Activated naive CD4-positive, alpha-beta T cell treated with anti-CD3 and anti-CD28 coated beads, Interleukin-2, amount 10 ng/mL, durations not matched to agents 7 days and 5 days (primary cell): ENCODE measurements around the gene GPR45.

ENCODE experiments used
- CTCF ChIA-PET: fragments of 350-600 bp; sonication (Branson Sonifier 250); formaldehyde crosslinking; loops from one replicate; lab custom pipeline; 2021; ENCODE audit warnings: antibody characterized with exemption; lab: Charles Lee
- DNase-seq: peaks from one replicate; pipeline ENCODE4 v3.0.0-alpha.2; 2020
- H3K27ac Mint-ChIP-seq: one replicate; pipeline ENCODE4 v1.8.0; 2021; ENCODE audit warnings: mild to moderate bottlenecking, moderate library complexity, mixed read lengths
- H3K27me3 Mint-ChIP-seq: one replicate; pipeline ENCODE4 v1.8.0; 2021; ENCODE audit warnings: mild to moderate bottlenecking, mixed read lengths
- H3K36me3 Mint-ChIP-seq: one replicate; pipeline ENCODE4 v1.8.0; 2021; ENCODE audit warnings: mixed read lengths
- H3K4me1 Mint-ChIP-seq: one replicate; pipeline ENCODE4 v1.8.0; 2021; ENCODE audit warnings: mixed read lengths
- H3K4me3 Mint-ChIP-seq: one replicate; pipeline ENCODE4 v1.8.0; 2021; ENCODE audit warnings: mild to moderate bottlenecking, moderate library complexity, mixed read lengths
- H3K9me3 Mint-ChIP-seq: one replicate; pipeline ENCODE4 v1.8.0; 2021; ENCODE audit warnings: mixed read lengths

GPR45 gene

GRCh38 chr2:105269426-105269825, 27.9 kb downstream of the GPR45 start:
- Mint-ChIP-seq H3K9me3 (no peaks in the 10 kb centered on the region), H3K4me1 (no peaks in the 10 kb centered on the region), H3K27ac (no peak overlapping the region), H3K4me3 (no peak overlapping the region), H3K36me3 (peaks cover 42% of the 10 kb centered on the region), H3K27me3 (no peaks in the 10 kb centered on the region)
- DNase-seq, result no peak
- CTCF ChIA-PET, result interaction anchor here (1.2 kb wide), 1 partner anchor 26 kb away, joined by 3 read pairs; no protein-coding TSS in a partner anchor

- H3K36me3 Mint-ChIP-seq, result peaks cover 32% of the 10 kb centered on the region
These were observed 30.0 kb downstream of the GPR45 start for GRCh38 chr2:105271393-105272045.

GRCh38 chr2:105272176-105272575, 30.6 kb downstream of the GPR45 start:
- Mint-ChIP-seq H3K4me1 (no peaks in the 10 kb centered on the region), H3K27me3 (no peaks in the 10 kb centered on the region), H3K36me3 (peaks cover 32% of the 10 kb centered on the region), H3K9me3 (no peaks in the 10 kb centered on the region), H3K4me3 (no peak overlapping the region), H3K27ac (no peak overlapping the region)
- CTCF ChIA-PET, result interaction anchor here (0.6 kb wide), 1 partner anchor 102 kb away, joined by 4 read pairs; no protein-coding TSS in a partner anchor
- no peak for DNase-seq

More at GRCh38 chr2:105271393-105272045, 30.0 kb downstream of the GPR45 start:
- no peak overlapping the region for H3K27ac Mint-ChIP-seq
- no peak for DNase-seq
- CTCF ChIA-PET, result interaction anchor here (0.6 kb wide), 1 partner anchor 103 kb away, joined by 4 read pairs; no protein-coding TSS in a partner anchor
- no peak overlapping the region for H3K4me3 Mint-ChIP-seq
- H3K4me1 Mint-ChIP-seq, result no peaks in the 10 kb centered on the region
- no peaks in the 10 kb centered on the region for H3K9me3 Mint-ChIP-seq
- no peaks in the 10 kb centered on the region for H3K27me3 Mint-ChIP-seq

- no peak overlapping the region for H3K4me3 Mint-ChIP-seq
- peaks cover 27% of the 10 kb centered on the region for H3K36me3 Mint-ChIP-seq
- H3K9me3 Mint-ChIP-seq, result no peaks in the 10 kb centered on the region
- H3K27ac Mint-ChIP-seq, result no peak overlapping the region
- no peaks in the 10 kb centered on the region for H3K27me3 Mint-ChIP-seq
- no peaks in the 10 kb centered on the region for H3K4me1 Mint-ChIP-seq
- DNase-seq, result no peak
- CTCF ChIA-PET, result interaction anchor here (1.2 kb wide), 1 partner anchor 14 kb away, joined by 3 read pairs; no protein-coding TSS in a partner anchor
These were observed 32.5 kb downstream of the GPR45 start for GRCh38 chr2:105274046-105274445.

GRCh38 chr2:105278654-105279053, 37.1 kb downstream of the GPR45 start:
- Mint-ChIP-seq H3K36me3 (peaks cover 15% of the 10 kb centered on the region), H3K4me3 (no peak overlapping the region), H3K4me1 (no peaks in the 10 kb centered on the region), H3K27me3 (no peaks in the 10 kb centered on the region), H3K27ac (no peak overlapping the region), H3K9me3 (no peaks in the 10 kb centered on the region)
- DNase-seq, result no peak
- CTCF ChIA-PET, result interaction anchor here (1.0 to 1.3 kb wide), 2 partner anchors 9 to 16 kb away, joined by 3 to 4 read pairs; no protein-coding TSS in a partner anchor

GRCh38 chr2:105279126-105279525, 37.6 kb downstream of the GPR45 start:
- CTCF ChIA-PET, result interaction anchor here (0.7 to 1.3 kb wide), 3 partner anchors 9 to 120 kb away, joined by 3 to 4 read pairs (median 3); partner anchors contain the start of gene FHL2
- no peak for DNase-seq
- no peaks in the 10 kb centered on the region for H3K9me3 Mint-ChIP-seq
- no peaks in the 10 kb centered on the region for H3K4me1 Mint-ChIP-seq
- no peak overlapping the region for H3K27ac Mint-ChIP-seq
- no peak overlapping the region for H3K4me3 Mint-ChIP-seq
- no peaks in the 10 kb centered on the region for H3K27me3 Mint-ChIP-seq
- peaks cover 15% of the 10 kb centered on the region for H3K36me3 Mint-ChIP-seq

GRCh38 chr2:105280281-105280680, 38.7 kb downstream of the GPR45 start:
- H3K9me3 Mint-ChIP-seq, result no peaks in the 10 kb centered on the region
- no peak overlapping the region for H3K27ac Mint-ChIP-seq
- CTCF ChIA-PET, result interaction anchor here (2.1 kb wide), 1 partner anchor 12 kb away, joined by 5 read pairs; no protein-coding TSS in a partner anchor
- no peak for DNase-seq
- H3K27me3 Mint-ChIP-seq, result no peaks in the 10 kb centered on the region
- H3K4me1 Mint-ChIP-seq, result no peaks in the 10 kb centered on the region
- H3K4me3 Mint-ChIP-seq, result no peak overlapping the region
- peaks cover 20% of the 10 kb centered on the region for H3K36me3 Mint-ChIP-seq

GRCh38 chr2:105283532-105283931, 42.0 kb downstream of the GPR45 start:
- no peak overlapping the region for H3K4me3 Mint-ChIP-seq
- CTCF ChIA-PET, result interaction anchor here (0.5 kb wide), 1 partner anchor 237 kb away, joined by 3 read pairs; no protein-coding TSS in a partner anchor
- H3K4me1 Mint-ChIP-seq, result no peaks in the 10 kb centered on the region
- H3K9me3 Mint-ChIP-seq, result no peaks in the 10 kb centered on the region
- H3K27ac Mint-ChIP-seq, result no peak overlapping the region
- H3K36me3 Mint-ChIP-seq, result peaks cover 13% of the 10 kb centered on the region
- no peaks in the 10 kb centered on the region for H3K27me3 Mint-ChIP-seq
- DNase-seq, result no peak

GRCh38 chr2:105287692-105288091, 46.1 kb downstream of the GPR45 start:
- Mint-ChIP-seq H3K27ac (no peak overlapping the region), H3K4me3 (no peak overlapping the region), H3K27me3 (no peaks in the 10 kb centered on the region), H3K4me1 (no peaks in the 10 kb centered on the region), H3K9me3 (no peaks in the 10 kb centered on the region), H3K36me3 (peaks cover 24% of the 10 kb centered on the region)
- CTCF ChIA-PET, result interaction anchor here (0.7 to 1.7 kb wide), 12 partner anchors 8 to 238 kb away, joined by 3 to 5 read pairs (median 4); partner anchors contain the start of gene TGFBRAP1
- DNase-seq, result peak; percentile 59

GRCh38 chr2:105288133-105288532, 46.6 kb downstream of the GPR45 start:
- Mint-ChIP-seq H3K9me3 (no peaks in the 10 kb centered on the region), H3K27ac (no peak overlapping the region), H3K36me3 (peaks cover 24% of the 10 kb centered on the region), H3K27me3 (no peaks in the 10 kb centered on the region), H3K4me1 (no peaks in the 10 kb centered on the region), H3K4me3 (no peak overlapping the region)
- CTCF ChIA-PET, result interaction anchor here (0.6 to 1.7 kb wide), 12 partner anchors 9 to 237 kb away, joined by 3 to 5 read pairs (median 4); partner anchors contain the start of gene TGFBRAP1
- DNase-seq, result no peak

GRCh38 chr2:105290981-105291660, 49.6 kb downstream of the GPR45 start:
- Mint-ChIP-seq H3K4me3 (no peak overlapping the region), H3K27me3 (no peaks in the 10 kb centered on the region), H3K27ac (no peak overlapping the region), H3K36me3 (peaks cover 31% of the 10 kb centered on the region), H3K4me1 (no peaks in the 10 kb centered on the region), H3K9me3 (no peaks in the 10 kb centered on the region)
- no peak for DNase-seq
- CTCF ChIA-PET, result no interaction called here

- H3K36me3 Mint-ChIP-seq, result peaks cover 33% of the 10 kb centered on the region
- no peak overlapping the region for H3K4me3 Mint-ChIP-seq
- no peaks in the 10 kb centered on the region for H3K27me3 Mint-ChIP-seq
- H3K4me1 Mint-ChIP-seq, result no peaks in the 10 kb centered on the region
- DNase-seq, result no peak
- H3K27ac Mint-ChIP-seq, result no peak overlapping the region
- CTCF ChIA-PET, result interaction anchor here (1.5 kb wide), 1 partner anchor 11 kb away, joined by 5 read pairs; no protein-coding TSS in a partner anchor
- H3K9me3 Mint-ChIP-seq, result no peaks in the 10 kb centered on the region
These were observed 50.4 kb downstream of the GPR45 start for GRCh38 chr2:105291981-105292380.
